Neural cell (in vitro differentiated cells): Measurements from ENCODE around the gene FXYD1. TPM values are rescaled to one million over a fixed set of nuclear protein-coding genes. Genes with fewer than 3 reads are reported as not detected.

Experiments
- H2AFZ ChIP-seq: fragments of 200-600, 300-800 bp; sonication (generic), shearing (Covaris generic); 2 replicates; pipeline ENCODE4 v1.6.0; 2014; ENCODE audit warnings: low read depth, mild to moderate bottlenecking, antibody characterized with exemption, low read length, moderate library complexity
- H3F3A ChIP-seq: fragments of 200-600 bp; shearing (Covaris generic); 2 replicates; pipeline ENCODE4 v1.6.1; 2016; ENCODE audit warnings: mild to moderate bottlenecking, moderate library complexity, mixed read lengths, antibody characterized with exemption, low read length; ENCODE audit not compliant: insufficient read depth, poor library complexity, severe bottlenecking
- H3K27ac ChIP-seq: fragments of 200-600, 300-800 bp; sonication (generic), shearing (Covaris generic); 2 replicates; pipeline ENCODE4 v1.5.1; 2014; ENCODE audit warnings: mild to moderate bottlenecking, low read length, moderate library complexity
- H3K27me3 ChIP-seq: fragments of 300-800, 200-600 bp; sonication (generic), shearing (Covaris generic); 2 replicates; pipeline ENCODE4 v1.6.0; 2014; ENCODE audit warnings: mild to moderate bottlenecking, low read depth, low read length, moderate library complexity; ENCODE audit not compliant: insufficient read depth
- H3K36me3 ChIP-seq: fragments of 300-800, 200-600 bp; sonication (generic), shearing (Covaris generic); 2 replicates; pipeline ENCODE4 v1.5.1; 2014; ENCODE audit warnings: mild to moderate bottlenecking, antibody characterized with exemption, low read length, moderate library complexity; ENCODE audit not compliant: insufficient read depth
- H3K4me2 ChIP-seq: fragments of 300-800, 200-600 bp; sonication (generic), shearing (Covaris generic); 2 replicates; pipeline ENCODE4 v1.6.0; 2014; ENCODE audit warnings: mild to moderate bottlenecking, low read length
- H3K4me3 ChIP-seq: fragments of 300-800, 200-600 bp; sonication (generic), shearing (Covaris generic); 2 replicates; pipeline ENCODE4 v1.5.1; 2014; ENCODE audit warnings: mild to moderate bottlenecking, low read length, moderate library complexity
- H3K79me2 ChIP-seq: fragments of 200-600 bp; shearing (Covaris generic); replicated peaks from 2 replicates; pipeline ENCODE4 v1.6.0; 2014; ENCODE audit warnings: mild to moderate bottlenecking, low read length, moderate library complexity; ENCODE audit not compliant: insufficient read depth
- H3K9ac ChIP-seq: fragments of 300-800, 200-600 bp; sonication (generic), shearing (Covaris generic); 2 replicates; pipeline ENCODE4 v1.6.1; 2016; ENCODE audit warnings: mild to moderate bottlenecking, low read length, mixed read lengths
- H3K9me2 ChIP-seq: fragments of 200-600 bp; shearing (Covaris generic); 2 replicates; pipeline ENCODE4 v1.6.1; 2016; ENCODE audit warnings: mild to moderate bottlenecking, low read length, mixed read lengths; ENCODE audit not compliant: insufficient read depth
- H3K9me3 ChIP-seq: fragments of 200-600, 300-800 bp; sonication (generic), shearing (Covaris generic); 2 replicates; pipeline ENCODE4 v1.6.1; 2016; ENCODE audit warnings: mild to moderate bottlenecking, mixed run types, low read length, moderate library complexity, mixed read lengths
- H4K20me1 ChIP-seq: fragments of 200-600 bp; shearing (Covaris generic); 2 replicates; pipeline ENCODE4 v1.6.1; 2016; ENCODE audit warnings: mild to moderate bottlenecking, mixed run types; ENCODE audit not compliant: insufficient read depth
- CTCF ChIP-seq: fragments of 450-650 bp; IDR thresholded peaks from 2 replicates; pipeline ENCODE4 v1.5.1; 2014; ENCODE audit warnings: antibody characterized with exemption, mild to moderate bottlenecking, moderate library complexity; ENCODE audit not compliant: poor library complexity, severe bottlenecking
- EZH2 ChIP-seq: fragments of 200-600, 300-800 bp; shearing (Covaris generic), sonication (generic); IDR thresholded peaks from 2 replicates; pipeline ENCODE4 v1.6.1; 2014; ENCODE audit warnings: antibody characterized with exemption, low read length, borderline replicate concordance, mild to moderate bottlenecking; ENCODE audit not compliant: insufficient read depth, poor library complexity, severe bottlenecking
- MXI1 ChIP-seq: fragments of 450-650 bp; conservative IDR thresholded peaks from 2 replicates; pipeline ENCODE4 v1.6.1; 2014; ENCODE audit warnings: antibody characterized with exemption, mild to moderate bottlenecking; ENCODE audit not compliant: poor library complexity, severe bottlenecking
- POLR2AphosphoS5 ChIP-seq: IDR thresholded peaks from 2 replicates; pipeline ENCODE4 v1.6.1; 2012
- RAD21 ChIP-seq: fragments of 450-650 bp; conservative IDR thresholded peaks from 2 replicates; pipeline ENCODE4 v1.6.1; 2014; ENCODE audit warnings: antibody characterized with exemption, mild to moderate bottlenecking, moderate library complexity
- REST ChIP-seq: IDR thresholded peaks from 2 replicates; pipeline ENCODE4 v1.6.1; 2012; ENCODE audit warnings: borderline replicate concordance
- SMC3 ChIP-seq: fragments of 450-650 bp; conservative IDR thresholded peaks from 2 replicates; pipeline ENCODE4 v1.6.1; 2014; ENCODE audit warnings: antibody characterized with exemption, mild to moderate bottlenecking, moderate library complexity; ENCODE audit not compliant: poor library complexity
- TAF1 ChIP-seq: IDR thresholded peaks from 2 replicates; pipeline ENCODE4 v1.6.1; 2012; ENCODE audit warnings: low read depth
- polyA plus RNA-seq: library from polyadenylated mRNA; depleted of rRNA; stranded (reverse); fragments of >200 nt; gene quantifications from 2 replicates; pipeline ENCODE4 v1.2.3, GENCODE V29; 2014

The FXYD1 gene
- polyA plus RNA-seq, 1 donor from 2014 or later: not detected

GRCh38 chr19:35141837-35142605, 3.4 kb downstream of the FXYD1 start:
- Histone ChIP-seq H2AFZ (no peak overlapping the region), H3K27ac (no peak overlapping the region), H3K4me3 (peak overlapping the region; percentile 93), H3K9ac (peak overlapping the region; percentile 12), H3K79me2 (no peaks in the 10 kb centered on the region), H3K27me3 (peaks cover 18% of the 10 kb centered on the region), H3F3A (peaks cover 6% of the 10 kb centered on the region), H4K20me1 (no peaks in the 10 kb centered on the region), H3K9me2 (no peaks in the 10 kb centered on the region), H3K36me3 (no peaks in the 10 kb centered on the region), H3K4me2 (peak overlapping the region; percentile 35), H3K9me3 (no peaks in the 10 kb centered on the region)
- TF ChIP-seq MXI1 (no peak), CTCF (no peak), SMC3 (no peak)

- peak overlapping the region; percentile 27 for H2AFZ ChIP-seq
- H3K9ac ChIP-seq: peak overlapping the region; percentile 81
- no peak overlapping the region for H3K27ac ChIP-seq
Observed at GRCh38 chr19:35142606-35143230, 4.1 kb downstream of the FXYD1 start.

GRCh38 chr19:35143231-35143715, 4.6 kb downstream of the FXYD1 start, which contains the start of gene FXYD7:
TSS of gene FXYD7 (plus strand) at chr19:35143255. CDS start at chr19:35143334, 79 bp downstream.
- H4K20me1 ChIP-seq: no peaks in the 10 kb centered on the region
- peak within 1 kb of the TSS; percentile 81 for H3K9ac ChIP-seq
- peak within 1 kb of the TSS; percentile 68 for H3K27ac ChIP-seq
- H3K9me3 ChIP-seq: no peaks in the 10 kb centered on the region
- H3K4me2 ChIP-seq: peak within 1 kb of the TSS; percentile 82
- H3K4me3 ChIP-seq: peak within 1 kb of the TSS; percentile 93
- no peaks in the 10 kb centered on the region for H3K36me3 ChIP-seq
- no peaks in the 10 kb centered on the region for H3K79me2 ChIP-seq
- TF ChIP-seq CTCF: no peak
- no peak for TF ChIP-seq EZH2
- TF ChIP-seq POLR2AphosphoS5: peak; percentile 5
- no peak for TF ChIP-seq RAD21
- TF ChIP-seq TAF1: peak; percentile 43
- peak; percentile 21 for TF ChIP-seq MXI1
- peak; percentile 28 for TF ChIP-seq REST
- H3K9me2 ChIP-seq: no peaks in the 10 kb centered on the region
- peak within 1 kb of the TSS; percentile 67 for H2AFZ ChIP-seq
- H3K27me3 ChIP-seq: peaks cover 18% of the 10 kb centered on the region
- H3F3A ChIP-seq: peaks cover 6% of the 10 kb centered on the region

More at GRCh38 chr19:35142606-35143230, 4.1 kb downstream of the FXYD1 start:
- H3K36me3 ChIP-seq: no peaks in the 10 kb centered on the region
- no peaks in the 10 kb centered on the region for H3K9me2 ChIP-seq
- no peaks in the 10 kb centered on the region for H3K9me3 ChIP-seq
- H3F3A ChIP-seq: peaks cover 6% of the 10 kb centered on the region
- TF ChIP-seq SMC3 (no peak), POLR2AphosphoS5 (peak; percentile 21)
- H3K27me3 ChIP-seq: peaks cover 18% of the 10 kb centered on the region
- H4K20me1 ChIP-seq: no peaks in the 10 kb centered on the region
- H3K79me2 ChIP-seq: no peaks in the 10 kb centered on the region
- H3K4me3 ChIP-seq: peak overlapping the region; percentile 93
- peak overlapping the region; percentile 35 for H3K4me2 ChIP-seq
